WI38 (cell line): ENCODE data around the gene PTH2R.

Experiments
- H3K4me3 ChIP-seq: 2 replicates; pipeline ENCODE4 v1.5.1; 2011; ENCODE audit warnings: low read depth, mild to moderate bottlenecking, control low read depth, low read length
- CTCF ChIP-seq: IDR thresholded peaks from 2 replicates; pipeline ENCODE4 v1.5.1; 2012; ENCODE audit warnings: low read depth, mild to moderate bottlenecking, control low read depth, low read length

Gene PTH2R

GRCh38 chr2:208489687-208490086, 83.1 kb downstream of the PTH2R start:
- no peak for TF ChIP-seq CTCF

GRCh38 chr2:208490492-208490891, 83.9 kb downstream of the PTH2R start:
- TF ChIP-seq CTCF = no peak
- no peak overlapping the region for H3K4me3 ChIP-seq

More at GRCh38 chr2:208489687-208490086, 83.1 kb downstream of the PTH2R start:
- no peak overlapping the region for H3K4me3 ChIP-seq

- no peak overlapping the region for H3K4me3 ChIP-seq
- TF ChIP-seq CTCF = no peak
These were observed 85.0 kb downstream of the PTH2R start for GRCh38 chr2:208491641-208492040.

GRCh38 chr2:208492069-208492468, 85.5 kb downstream of the PTH2R start:
- H3K4me3 ChIP-seq = no peak overlapping the region
- no peak for TF ChIP-seq CTCF

- H3K4me3 ChIP-seq = no peak overlapping the region
- no peak for TF ChIP-seq CTCF
These were observed 86.6 kb downstream of the PTH2R start for GRCh38 chr2:208493186-208493585.

- TF ChIP-seq CTCF = no peak
- no peak overlapping the region for H3K4me3 ChIP-seq
These were observed 89.5 kb downstream of the PTH2R start for GRCh38 chr2:208496129-208496528.

- H3K4me3 ChIP-seq = no peak overlapping the region
- TF ChIP-seq CTCF = no peak
These were observed 94.6 kb downstream of the PTH2R start for GRCh38 chr2:208501206-208501605.
